GM19397 (cell line): ENCODE results near the gene FASTK.
"Not testable (repeated sequence)": the region's sequence is repeated elsewhere in the genome, so short reads cannot be mapped to it uniquely, and the experiment has no call there.

Source experiments
- ATAC-seq: cut with Tn5 transposase; IDR thresholded peaks from one replicate; pipeline ENCODE4 v1.9.1; 2021; ENCODE audit warnings: mild to moderate bottlenecking, moderate library complexity; ENCODE audit not compliant: unreplicated experiment

The FASTK gene

DNA sequence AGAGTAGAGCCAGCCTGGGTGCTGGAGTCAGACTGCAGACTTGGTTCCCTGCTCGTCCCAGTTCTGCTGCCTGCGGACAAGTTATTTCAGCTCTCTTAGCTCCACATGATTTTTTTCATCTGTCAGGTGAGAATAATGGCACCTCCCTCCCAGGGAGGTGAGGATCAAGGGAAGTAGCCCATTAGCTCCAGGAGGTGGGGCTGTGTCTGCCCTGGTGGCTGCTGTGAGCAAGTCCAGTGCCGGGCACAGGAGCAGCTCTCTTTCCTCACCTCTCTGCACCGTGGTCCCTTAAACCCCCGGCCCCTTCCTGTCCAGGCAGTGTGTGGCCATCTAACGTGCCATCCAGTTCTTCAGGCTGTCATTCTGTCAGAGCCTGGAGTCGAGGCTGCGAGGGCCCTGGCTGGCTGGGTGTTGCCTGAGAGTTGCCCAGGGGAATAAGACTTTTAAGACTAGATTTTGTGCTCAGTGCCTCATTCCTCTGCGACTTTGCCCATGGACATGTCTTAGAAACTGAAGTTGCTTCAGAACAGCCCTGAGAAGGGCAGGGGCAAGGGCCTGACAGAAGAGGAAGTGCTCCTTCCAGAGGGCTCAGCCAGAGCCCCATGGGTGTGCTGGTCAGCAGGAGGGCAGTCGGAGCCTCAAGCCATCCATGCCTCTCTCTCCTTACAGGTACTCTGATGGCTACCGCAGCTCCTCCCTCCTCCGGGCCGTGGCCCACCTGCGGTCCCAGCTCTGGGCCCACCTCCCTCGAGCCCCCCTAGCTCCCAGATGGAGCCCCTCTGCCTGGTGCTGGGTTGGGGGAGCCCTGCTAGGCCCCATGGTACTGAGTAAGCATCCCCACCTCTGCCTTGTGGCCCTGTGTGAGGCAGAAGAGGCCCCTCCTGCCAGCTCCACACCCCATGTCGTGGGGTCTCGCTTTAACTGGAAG, 47.4 kb downstream of the FASTK start:
- ATAC-seq = no peak

DNA sequence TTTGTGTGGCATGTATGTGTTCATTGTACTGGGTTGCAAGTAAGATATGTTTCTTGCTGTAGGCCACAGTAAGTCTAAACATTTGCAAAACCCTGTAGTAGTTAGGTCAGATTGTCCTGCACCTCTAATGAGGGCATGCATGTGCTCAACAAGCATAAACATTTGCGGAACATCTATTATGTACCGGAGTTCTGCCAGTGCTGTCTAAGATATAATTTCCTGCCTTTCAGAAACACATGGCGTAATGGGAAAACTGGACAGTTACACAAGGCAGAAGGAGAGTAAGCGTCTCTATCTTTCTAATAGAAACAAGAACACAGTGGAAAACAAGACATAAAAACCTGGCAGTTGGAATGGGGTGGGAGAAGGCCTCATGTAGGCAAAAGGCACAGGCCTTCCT, 49.6 kb downstream of the FASTK start:
- ATAC-seq = no peak

DNA sequence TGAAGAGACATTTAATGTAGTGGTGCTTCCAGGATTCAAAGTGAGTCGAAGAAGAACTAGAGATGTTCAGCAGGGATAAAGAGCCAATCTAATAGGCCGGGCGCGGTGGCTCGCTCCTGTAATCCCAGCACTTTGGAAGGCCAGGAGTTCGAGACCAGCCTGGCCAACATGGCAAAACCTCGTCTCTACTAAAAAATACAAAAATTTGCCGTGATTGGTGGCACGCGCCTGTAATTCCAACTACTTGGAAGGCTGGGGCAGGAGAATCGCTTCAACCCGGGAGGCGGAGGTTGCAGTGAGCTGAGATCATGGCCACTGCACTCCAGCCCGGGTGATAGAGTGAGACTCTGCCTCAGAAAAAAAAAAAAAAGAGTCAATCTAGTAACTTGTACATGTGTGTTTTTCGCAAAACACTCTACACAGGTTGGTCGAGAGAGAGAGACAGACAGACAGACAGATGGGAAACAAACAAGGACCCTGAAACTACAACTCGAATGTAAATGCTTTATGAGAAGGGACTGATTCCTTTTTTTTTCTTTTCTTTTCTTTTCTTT, 51.6 kb downstream of the FASTK start:
- ATAC-seq = no peak

DNA sequence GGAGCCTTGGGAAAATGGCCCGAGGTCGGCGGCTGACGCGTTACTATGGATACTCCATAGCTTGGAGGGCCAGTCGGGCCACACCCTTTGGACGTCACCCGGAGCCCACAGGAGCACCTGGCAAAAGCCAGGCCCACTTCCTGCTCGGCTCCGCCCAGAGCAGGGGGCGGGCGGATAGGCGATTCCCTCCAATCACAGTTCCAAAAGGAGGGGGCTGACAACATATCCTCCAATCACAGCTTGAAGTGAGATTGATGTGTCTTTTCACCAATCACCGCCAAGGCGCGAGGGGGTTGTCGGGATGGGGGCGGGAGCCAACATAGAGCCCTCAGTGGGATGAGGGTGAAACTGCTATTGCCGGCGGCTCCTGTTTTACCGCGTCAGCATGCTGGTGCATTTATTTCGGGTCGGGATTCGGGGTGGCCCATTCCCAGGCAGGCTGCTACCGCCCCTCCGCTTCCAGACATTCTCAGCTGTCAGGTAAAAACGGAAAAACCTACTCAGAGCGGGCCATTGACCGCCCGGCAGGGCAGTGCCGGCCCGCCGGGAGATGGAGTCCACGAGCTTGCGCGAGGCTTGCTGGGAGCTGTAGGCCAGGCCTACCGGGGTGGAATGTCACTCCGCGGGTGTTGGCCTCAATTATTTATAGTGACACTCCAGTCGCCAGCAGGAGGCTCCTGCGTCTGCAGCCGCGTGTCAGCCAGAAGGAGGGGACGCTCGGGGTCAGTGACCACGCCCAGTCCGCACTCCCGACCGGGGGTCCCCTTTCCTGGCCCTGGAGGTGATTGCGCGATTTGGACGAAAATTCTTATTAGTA, 52.3 kb downstream of the FASTK start, which contains the start of gene ABCB8:
Gene ABCB8 (plus strand): TSS at position 320 of the 817 bp plus-strand sequence. CDS start 66 bp downstream, at position 386.
- ATAC-seq = peak; percentile 94

DNA sequence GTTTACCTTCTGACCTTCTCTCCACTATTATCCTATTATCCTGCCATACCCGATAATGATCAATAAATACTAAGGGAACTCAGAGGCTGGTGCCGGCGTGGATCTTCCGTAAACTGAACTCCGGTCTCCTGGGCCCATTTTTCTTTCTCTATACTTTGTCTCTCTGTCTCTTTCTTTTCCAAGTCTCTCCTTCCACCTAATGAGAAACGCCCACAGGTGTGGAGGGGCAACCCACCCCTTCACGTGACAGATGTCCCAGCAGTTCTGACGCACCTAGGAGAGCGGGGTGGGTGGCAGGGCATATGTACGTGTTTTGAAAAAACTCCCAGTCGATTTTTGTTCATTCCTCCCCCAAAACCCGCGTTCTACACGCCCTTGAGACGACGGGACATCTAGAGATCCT, 52.9 kb downstream of the FASTK start:
- ATAC-seq = not testable (repeated sequence)

DNA sequence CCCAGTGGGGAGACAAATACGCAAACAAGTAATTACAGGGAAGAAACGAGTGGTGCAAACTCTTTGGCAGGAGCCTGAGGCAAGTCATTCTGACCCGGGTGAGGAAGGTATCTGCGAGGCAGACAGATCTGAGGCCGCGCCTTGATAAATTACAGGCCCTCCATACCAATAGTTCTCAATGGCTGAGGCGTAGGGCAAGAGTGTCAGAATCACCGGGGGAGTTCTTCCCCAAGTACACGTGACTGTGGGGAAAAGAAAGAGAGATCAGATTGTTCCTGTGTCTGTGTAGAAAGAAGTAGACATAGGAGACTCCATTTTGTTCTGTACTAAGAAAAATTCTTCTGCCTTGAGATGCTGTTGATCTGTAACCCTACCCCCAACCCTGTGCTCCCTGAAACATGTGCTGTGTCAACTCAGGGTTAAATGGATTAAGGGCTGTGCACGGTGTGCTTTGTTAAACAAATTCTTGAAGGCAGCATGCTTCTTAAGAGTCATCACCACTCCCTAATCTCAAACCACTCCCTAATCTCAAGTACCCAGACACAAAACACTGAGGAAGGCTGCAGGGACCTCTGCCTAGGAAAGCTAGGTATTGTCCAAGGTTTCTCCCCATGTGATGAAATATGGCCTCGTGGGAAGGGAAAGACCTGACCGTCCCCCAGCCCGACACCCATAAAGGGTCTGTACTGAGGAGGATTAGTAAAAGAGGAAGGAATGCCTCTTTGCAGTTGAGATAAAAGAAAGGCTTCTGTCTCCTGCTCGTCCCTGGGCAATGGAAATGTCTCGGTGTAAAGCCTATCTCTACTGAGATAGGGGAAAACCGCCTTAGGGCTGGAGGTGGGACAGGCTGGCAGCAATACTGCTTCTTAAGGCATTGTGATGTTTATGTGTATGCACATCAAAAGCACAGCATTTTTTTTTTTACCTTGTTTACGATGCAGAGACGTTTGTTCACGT, 53.6 kb downstream of the FASTK start:
- not testable (repeated sequence) for ATAC-seq
